Activated T-cell treated with anti-CD3 and anti-CD28 coated beads, Interleukin-2, amount 50 U/mL, for 24 hours (primary cell): ENCODE data around the gene REG3A.

Source experiments
- DNase-seq: peaks from one replicate; pipeline ENCODE4 v3.0.0-alpha.2; 2020
- H3K27ac Mint-ChIP-seq: 2 replicates; pipeline ENCODE4 v1.8.0; 2020; ENCODE audit warnings: mild to moderate bottlenecking, mixed read lengths
- H3K27me3 Mint-ChIP-seq: 2 replicates; pipeline ENCODE4 v1.8.0; 2020; ENCODE audit warnings: mixed read lengths
- H3K36me3 Mint-ChIP-seq: 2 replicates; pipeline ENCODE4 v1.8.0; 2020; ENCODE audit warnings: low read depth, mixed read lengths
- H3K4me1 Mint-ChIP-seq: 2 replicates; pipeline ENCODE4 v1.8.0; 2020; ENCODE audit warnings: low read depth, mixed read lengths
- H3K4me3 Mint-ChIP-seq: 2 replicates; pipeline ENCODE4 v1.8.0; 2020; ENCODE audit warnings: mild to moderate bottlenecking, moderate library complexity, mixed read lengths
- H3K9me3 Mint-ChIP-seq: 2 replicates; pipeline ENCODE4 v1.8.0; 2020; ENCODE audit warnings: mixed read lengths

REG3A gene

GRCh38 chr2:79138385-79138784 is 21.2 kb downstream of the REG3A start:
- Mint-ChIP-seq H3K27me3 (no peaks in the 10 kb centered on the region), H3K4me1 (no peaks in the 10 kb centered on the region)

GRCh38 chr2:79131687-79132086 is 27.9 kb downstream of the REG3A start:
- H3K36me3 Mint-ChIP-seq, result no peaks in the 10 kb centered on the region
- no peaks in the 10 kb centered on the region for H3K27me3 Mint-ChIP-seq
- no peak overlapping the region for H3K27ac Mint-ChIP-seq

More at GRCh38 chr2:79138385-79138784, 21.2 kb downstream of the REG3A start:
- no peak for DNase-seq
- Mint-ChIP-seq H3K27ac (no peak overlapping the region), H3K36me3 (no peaks in the 10 kb centered on the region), H3K9me3 (peaks cover 22% of the 10 kb centered on the region), H3K4me3 (no peak overlapping the region)

GRCh38 chr2:79129804-79130203 is 29.7 kb downstream of the REG3A start:
- peaks cover 18% of the 10 kb centered on the region for H3K9me3 Mint-ChIP-seq
- no peaks in the 10 kb centered on the region for H3K27me3 Mint-ChIP-seq
- H3K4me1 Mint-ChIP-seq, result no peaks in the 10 kb centered on the region
- no peak overlapping the region for H3K27ac Mint-ChIP-seq
- no peak overlapping the region for H3K4me3 Mint-ChIP-seq
- no peaks in the 10 kb centered on the region for H3K36me3 Mint-ChIP-seq
- DNase-seq, result no peak

More at GRCh38 chr2:79131687-79132086, 27.9 kb downstream of the REG3A start:
- Mint-ChIP-seq H3K4me1 (no peaks in the 10 kb centered on the region), H3K4me3 (no peak overlapping the region), H3K9me3 (peaks cover 18% of the 10 kb centered on the region)
- DNase-seq, result no peak

- H3K27ac Mint-ChIP-seq, result no peak overlapping the region
Measured at GRCh38 chr2:79129260-79129659, 30.3 kb downstream of the REG3A start.

DNA sequence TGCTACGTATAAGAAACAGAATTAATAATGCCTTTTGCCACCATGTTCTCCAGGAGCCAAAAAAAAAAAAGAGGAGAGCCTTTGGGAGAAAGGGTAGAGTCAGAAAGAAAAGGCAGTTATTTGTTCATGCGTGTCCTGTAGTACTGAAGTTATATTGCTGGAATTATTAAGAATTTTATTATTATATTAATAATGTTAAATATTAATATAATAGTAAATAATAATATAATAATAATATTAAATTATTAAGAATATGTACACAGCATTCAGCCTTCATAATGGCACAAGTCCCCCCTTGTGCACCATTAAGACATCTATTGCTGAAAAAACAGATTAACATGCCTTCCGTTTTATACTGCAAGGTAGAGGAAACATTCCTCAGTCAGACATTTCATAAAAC is 31.1 kb downstream of the REG3A start:
- H3K27ac Mint-ChIP-seq, result no peak overlapping the region
- no peak for DNase-seq
- no peaks in the 10 kb centered on the region for H3K27me3 Mint-ChIP-seq
- no peaks in the 10 kb centered on the region for H3K36me3 Mint-ChIP-seq
- no peak overlapping the region for H3K4me3 Mint-ChIP-seq
- H3K4me1 Mint-ChIP-seq, result no peaks in the 10 kb centered on the region
- peaks cover 13% of the 10 kb centered on the region for H3K9me3 Mint-ChIP-seq

More at GRCh38 chr2:79129260-79129659, 30.3 kb downstream of the REG3A start:
- peaks cover 18% of the 10 kb centered on the region for H3K9me3 Mint-ChIP-seq
- H3K4me1 Mint-ChIP-seq, result no peaks in the 10 kb centered on the region
- H3K36me3 Mint-ChIP-seq, result no peaks in the 10 kb centered on the region
- H3K27me3 Mint-ChIP-seq, result no peaks in the 10 kb centered on the region
- no peak overlapping the region for H3K4me3 Mint-ChIP-seq
- DNase-seq, result no peak

DNA sequence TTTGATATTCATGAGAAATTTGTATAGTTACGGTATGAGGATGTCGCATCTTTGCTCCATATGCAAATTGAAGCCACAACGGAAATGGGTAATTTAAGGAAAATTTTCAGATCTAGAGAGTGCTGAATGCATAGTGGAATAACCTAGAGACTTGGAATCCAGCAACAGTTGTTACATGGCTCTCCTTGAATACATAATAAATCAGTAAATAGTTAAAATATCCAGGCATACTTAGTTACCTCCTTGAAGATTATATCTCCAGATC is 33.9 kb downstream of the REG3A start:
- peaks cover 12% of the 10 kb centered on the region for H3K9me3 Mint-ChIP-seq
- no peak overlapping the region for H3K27ac Mint-ChIP-seq
- DNase-seq, result no peak
- H3K27me3 Mint-ChIP-seq, result no peaks in the 10 kb centered on the region
- H3K4me1 Mint-ChIP-seq, result no peaks in the 10 kb centered on the region
- no peak overlapping the region for H3K4me3 Mint-ChIP-seq
- no peaks in the 10 kb centered on the region for H3K36me3 Mint-ChIP-seq

DNA sequence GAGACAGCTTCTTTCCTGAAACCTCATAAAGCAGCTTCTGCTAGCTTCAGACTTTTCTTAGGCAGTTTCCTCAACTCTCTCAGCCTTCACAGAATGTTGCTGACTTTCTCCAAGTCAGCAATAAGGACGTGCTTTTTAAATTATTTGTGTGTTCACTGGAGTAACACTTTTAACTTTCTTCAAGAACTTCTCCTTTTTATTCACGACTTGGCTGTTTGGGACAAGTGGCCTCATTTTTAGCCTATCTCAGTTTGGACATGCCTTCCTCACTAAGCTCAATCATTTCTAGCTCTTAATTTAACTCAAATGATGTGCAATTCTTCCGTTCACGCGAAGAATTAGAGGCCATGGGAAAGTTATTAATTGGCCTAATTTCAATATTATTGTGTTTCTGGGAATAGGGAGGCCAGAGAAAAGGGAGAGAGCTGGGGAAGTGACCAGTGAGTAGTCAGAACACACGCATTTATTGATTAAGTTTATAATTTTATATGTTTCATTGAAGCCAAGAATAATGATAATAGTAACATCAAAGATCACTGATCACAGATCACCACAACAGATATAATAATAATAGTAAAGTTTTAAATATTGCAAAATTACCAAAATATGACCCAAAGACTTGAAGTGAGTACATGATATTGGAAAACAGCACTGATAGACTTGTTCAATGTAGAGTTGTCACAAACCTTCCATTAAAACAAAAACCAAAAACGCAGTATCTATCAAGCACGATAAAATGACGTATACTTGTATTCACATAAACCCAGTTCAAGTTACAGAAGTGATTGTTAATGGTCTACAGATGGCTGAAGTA is 34.4 kb downstream of the REG3A start:
- H3K4me1 Mint-ChIP-seq, result no peaks in the 10 kb centered on the region
- peaks cover 7% of the 10 kb centered on the region for H3K9me3 Mint-ChIP-seq
- H3K27me3 Mint-ChIP-seq, result no peaks in the 10 kb centered on the region
- no peak overlapping the region for H3K27ac Mint-ChIP-seq
- H3K4me3 Mint-ChIP-seq, result no peak overlapping the region
- no peak for DNase-seq
- H3K36me3 Mint-ChIP-seq, result no peaks in the 10 kb centered on the region

GRCh38 chr2:79122676-79123075 is 36.9 kb downstream of the REG3A start:
- H3K27ac Mint-ChIP-seq, result no peak overlapping the region
- DNase-seq, result no peak
- no peaks in the 10 kb centered on the region for H3K27me3 Mint-ChIP-seq
- H3K9me3 Mint-ChIP-seq, result peaks cover 9% of the 10 kb centered on the region
- no peak overlapping the region for H3K4me3 Mint-ChIP-seq
- H3K36me3 Mint-ChIP-seq, result no peaks in the 10 kb centered on the region
- H3K4me1 Mint-ChIP-seq, result no peaks in the 10 kb centered on the region

GRCh38 chr2:79120194-79120713 is 39.3 kb downstream of the REG3A start, which contains the start of gene REG1A:
Gene REG1A (plus strand): TSS chr2:79120488. CDS start chr2:79120862, 374 bp downstream.
- Mint-ChIP-seq H3K4me3 (no peak within 1 kb of the TSS), H3K9me3 (peaks cover 9% of the 10 kb centered on the region), H3K27ac (no peak within 1 kb of the TSS), H3K27me3 (no peaks in the 10 kb centered on the region), H3K4me1 (no peaks in the 10 kb centered on the region), H3K36me3 (no peaks in the 10 kb centered on the region)
- no peak for DNase-seq

DNA sequence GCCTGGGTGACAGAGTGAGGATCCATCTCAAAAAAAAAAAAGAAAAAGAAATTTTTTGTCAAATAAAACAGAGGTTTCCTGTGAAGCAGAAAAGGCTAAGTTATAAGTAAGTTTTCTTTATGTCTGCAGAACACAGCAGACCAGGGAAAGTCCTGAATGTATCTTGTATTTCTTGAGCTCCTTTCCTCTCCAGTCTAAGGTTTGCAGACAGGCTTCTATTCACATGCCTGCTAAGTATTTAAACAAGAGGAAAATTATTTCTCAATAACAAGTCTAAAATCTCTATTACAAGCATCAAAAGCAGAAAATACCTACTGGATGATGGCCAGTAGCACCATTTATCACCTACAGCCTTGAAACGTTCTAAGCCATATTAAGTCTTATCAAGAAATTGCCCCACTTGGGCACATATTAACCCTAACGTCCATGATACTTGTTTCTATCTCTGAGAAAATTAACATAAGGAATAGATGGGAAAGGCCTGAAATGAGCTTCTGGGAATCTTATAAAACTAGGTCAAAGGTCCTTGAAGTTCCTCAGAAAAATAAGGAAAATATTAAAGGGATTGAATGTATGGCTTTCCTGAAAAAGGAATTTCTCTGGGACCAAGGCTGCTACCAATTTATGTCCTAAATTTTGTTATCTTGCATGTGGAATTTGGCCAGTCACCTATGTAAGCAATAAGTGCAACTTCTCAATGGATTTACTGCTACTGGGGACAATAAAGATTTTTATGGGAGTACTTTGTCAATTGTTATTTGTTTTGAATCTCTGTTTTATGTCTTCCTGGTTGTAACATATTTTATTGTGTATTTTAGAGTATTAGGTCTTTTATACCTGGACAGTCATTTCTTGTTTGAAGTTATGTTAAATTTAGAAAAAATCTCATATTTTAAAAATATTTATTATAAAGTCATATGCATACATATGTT is 42.3 kb downstream of the REG3A start:
- H3K27ac Mint-ChIP-seq, result no peak overlapping the region
- no peaks in the 10 kb centered on the region for H3K4me1 Mint-ChIP-seq
- H3K4me3 Mint-ChIP-seq, result no peak overlapping the region

GRCh38 chr2:79114797-79115494 is 44.6 kb downstream of the REG3A start:
- Mint-ChIP-seq H3K27me3 (no peaks in the 10 kb centered on the region), H3K36me3 (no peaks in the 10 kb centered on the region), H3K9me3 (peaks cover 14% of the 10 kb centered on the region), H3K4me3 (no peak overlapping the region), H3K27ac (no peak overlapping the region), H3K4me1 (no peaks in the 10 kb centered on the region)
- DNase-seq, result no peak

More for the DNA sequence above, 42.3 kb downstream of the REG3A start:
- Mint-ChIP-seq H3K27me3 (no peaks in the 10 kb centered on the region), H3K9me3 (peaks cover 14% of the 10 kb centered on the region), H3K36me3 (no peaks in the 10 kb centered on the region)
- DNase-seq, result no peak

DNA sequence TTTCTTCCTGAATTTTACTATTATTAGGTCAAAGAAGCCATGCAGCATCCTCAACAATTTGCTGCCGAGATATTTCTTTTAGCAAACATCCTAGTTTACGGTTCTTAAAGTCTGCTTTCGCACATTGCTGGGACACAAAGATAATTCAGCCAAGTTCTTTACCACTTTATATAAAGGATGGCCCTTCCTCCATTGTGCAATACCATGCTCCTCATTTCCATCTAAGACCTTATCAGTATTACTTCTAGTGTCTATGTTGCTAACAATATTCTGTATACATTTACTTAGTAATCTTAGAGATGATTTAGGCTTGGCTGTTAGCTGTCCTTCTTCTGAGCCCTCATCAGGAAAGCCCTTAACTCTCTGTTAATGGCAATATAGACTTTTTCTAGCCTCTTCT is 47.3 kb downstream of the REG3A start:
- H3K27ac Mint-ChIP-seq, result no peak overlapping the region
- no peaks in the 10 kb centered on the region for H3K4me1 Mint-ChIP-seq
- H3K4me3 Mint-ChIP-seq, result no peak overlapping the region
- peaks cover 9% of the 10 kb centered on the region for H3K9me3 Mint-ChIP-seq
- H3K36me3 Mint-ChIP-seq, result no peaks in the 10 kb centered on the region
- no peak for DNase-seq
- no peaks in the 10 kb centered on the region for H3K27me3 Mint-ChIP-seq
